Tibial nerve (tissue), 4 donors: ENCODE data around the gene CAB39. TPM values are rescaled to one million over a fixed set of nuclear protein-coding genes. Genes with fewer than 3 reads are reported as not detected.
A peak's percentile ranks its signal among the peaks of the same experiment; 100 is the strongest.

ENCODE experiments used
- DNase-seq, 2 donors: peaks; one replicate each; pipeline ENCODE4 v3.0.0-alpha.2; 2019; ENCODE audit warnings: low spot score in 2 of 2
- H3K27ac ChIP-seq, 4 donors: fragments of 200-600 bp; sonication (generic) in 3 of 4; one replicate each; pipeline ENCODE4 v1.5.1; 2017 to 2019; ENCODE audit warnings: mild to moderate bottlenecking in 1 of 4
- H3K27me3 ChIP-seq, 2 donors: fragments of 200-600 bp; sonication (generic) in 1 of 2; one replicate each; pipeline versions ENCODE4 v1.5.1 to v1.6.0; 2017 to 2019
- H3K36me3 ChIP-seq, 3 donors: fragments of 200-600 bp; sonication (generic); one replicate each; pipeline ENCODE4 v1.5.1; 2018 to 2019
- H3K4me1 ChIP-seq, 4 donors: fragments of 200-600 bp; sonication (generic) in 3 of 4; one replicate each; pipeline ENCODE4 v1.5.1; 2017 to 2019
- H3K4me3 ChIP-seq, 4 donors: fragments of 200-600 bp; sonication (generic) in 3 of 4; one replicate each; pipeline ENCODE4 v1.5.1; 2017 to 2019; ENCODE audit warnings: mild to moderate bottlenecking in 1 of 4, moderate library complexity in 1 of 4
- H3K9me3 ChIP-seq, 4 donors: fragments of 200-600 bp; sonication (generic) in 3 of 4; one replicate each; pipeline ENCODE4 v1.5.1; 2017 to 2019
- CTCF ChIP-seq, 5 experiments: fragments of 200-600 bp in 3 of 5; fragments of 450-650 bp in 2 of 5; sonication (generic) in 3 of 5; IDR thresholded peaks; one replicate each; pipeline ENCODE4 v1.5.1; 2016 to 2019; ENCODE audit warnings: antibody characterized with exemption in 5 of 5, mild to moderate bottlenecking in 3 of 5, moderate library complexity in 2 of 5
- EP300 ChIP-seq, 2 donors: sonication (generic); formaldehyde crosslinking; IDR thresholded peaks; one replicate each; pipeline ENCODE4 v1.6.1; 2017; ENCODE audit warnings: antibody characterized with exemption in 2 of 2, mild to moderate bottlenecking in 1 of 2
- POLR2A ChIP-seq, 2 donors: fragments of 450-650 bp; IDR thresholded peaks; one replicate each; pipeline ENCODE4 v1.6.1; 2017; ENCODE audit warnings: antibody characterized with exemption in 2 of 2, mild to moderate bottlenecking in 2 of 2, moderate library complexity in 2 of 2
- WGBS, 2 donors: methylation state at CpG; one replicate each; pipeline ENCODE4 v1.1.5; 2018; 5-methylcytosine and 5-hydroxymethylcytosine counted together
- total RNA-seq, 4 donors: library from RNA; depleted of rRNA; stranded (reverse); fragments of >200 nt; gene quantifications; one replicate each; pipeline ENCODE4 v1.1.0, GENCODE V29; 2016

Gene CAB39
- total RNA-seq, 4 donors from 2014 or later, result 60.0 to 82.2 (median 69.7) TPM

- Histone ChIP-seq H3K27ac (no peak overlapping the region), H3K4me3 (no peak overlapping the region), H3K9me3 (no peaks in the 10 kb centered on the region), H3K27me3 (no peaks in the 10 kb centered on the region), H3K4me1 (no peaks in the 10 kb centered on the region), H3K36me3 (peaks cover 0 to 76% (median 21%) of the 10 kb centered on the region in 3 donors)
- no peak for TF ChIP-seq CTCF (IDR thresholded peaks at IDR 0.05)
- TF ChIP-seq POLR2A (IDR thresholded peaks at IDR 0.05), result no peak
- TF ChIP-seq EP300 (IDR thresholded peaks at IDR 0.05), result no peak
- DNase-seq, result no peak
- WGBS, 2 donors, result 72 to 74% methylated on average over 3 of the region's 3 CpGs
These were observed 102.4 kb downstream of the CAB39 start for GRCh38 chr2:230815088-230815487.

DNA sequence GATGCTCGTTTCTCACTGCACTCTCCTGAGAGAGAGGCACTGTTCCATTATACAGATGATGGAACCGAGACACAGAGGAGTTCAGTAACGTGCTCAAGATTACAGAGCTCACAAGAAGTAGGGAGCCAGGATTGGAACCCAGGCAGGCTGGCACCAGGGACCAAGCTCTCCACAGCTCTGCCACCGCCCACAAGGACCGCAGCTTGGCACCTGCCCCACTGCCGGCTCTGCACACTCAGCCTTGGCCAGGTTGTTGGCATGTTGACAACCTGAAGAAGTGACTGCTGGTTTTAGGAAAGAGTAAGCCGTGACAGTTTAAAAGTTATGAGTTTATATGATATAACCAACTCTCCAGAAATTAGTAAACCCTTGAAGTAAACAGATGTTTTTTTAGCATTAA, 104.1 kb downstream of the CAB39 start:
- WGBS, 2 donors, result 79 to 85% methylated on average over 7 of the region's 7 CpGs
- no peaks in the 10 kb centered on the region for H3K9me3 ChIP-seq

DNA sequence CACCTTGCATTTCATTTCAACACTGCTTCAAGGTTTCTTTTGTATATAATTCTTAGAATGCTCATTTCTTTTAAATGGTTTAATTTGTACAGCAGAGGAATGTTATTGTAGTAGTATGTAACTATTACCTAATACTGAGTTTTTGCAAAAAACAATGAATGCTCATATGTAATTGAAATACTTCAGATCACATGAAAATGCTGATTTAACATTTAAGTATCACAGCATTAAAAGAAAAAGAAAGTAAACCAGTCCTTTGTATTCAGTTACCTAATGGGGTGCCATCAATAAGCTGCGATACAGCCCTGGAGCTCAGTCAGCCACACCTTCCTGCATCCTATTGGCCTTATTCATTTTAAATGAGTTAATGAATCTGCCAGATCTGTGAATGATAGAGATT, 106.8 kb downstream of the CAB39 start:
- H3K4me3 ChIP-seq, result no peak overlapping the region
- no peak overlapping the region for H3K27ac ChIP-seq
- DNase-seq, result no peak
- WGBS, 2 donors, result 85 to 98% methylated on average over 1 of the region's 1 CpG
- H3K4me1 ChIP-seq, result peaks cover 0 to 5% (median 0%) of the 10 kb centered on the region in 4 donors
- H3K9me3 ChIP-seq, result no peaks in the 10 kb centered on the region
- H3K36me3 ChIP-seq, result peaks cover 0 to 36% (median 14%) of the 10 kb centered on the region in 3 donors
- no peaks in the 10 kb centered on the region for H3K27me3 ChIP-seq
- TF ChIP-seq POLR2A (IDR thresholded peaks at IDR 0.05) (no peak), CTCF (IDR thresholded peaks at IDR 0.05) (no peak), EP300 (IDR thresholded peaks at IDR 0.05) (no peak)

More for the DNA sequence above, 104.1 kb downstream of the CAB39 start:
- Histone ChIP-seq H3K27me3 (no peaks in the 10 kb centered on the region), H3K4me3 (no peak overlapping the region), H3K4me1 (no peaks in the 10 kb centered on the region), H3K27ac (no peak overlapping the region), H3K36me3 (peaks cover 0 to 61% (median 14%) of the 10 kb centered on the region in 3 donors)
- TF ChIP-seq POLR2A (IDR thresholded peaks at IDR 0.05) (no peak), EP300 (IDR thresholded peaks at IDR 0.05) (no peak), CTCF (IDR thresholded peaks at IDR 0.05) (no peak)
- no peak for DNase-seq

GRCh38 chr2:230821261-230821990, 108.8 kb downstream of the CAB39 start:
- Histone ChIP-seq H3K9me3 (no peaks in the 10 kb centered on the region), H3K4me1 (peaks cover 0 to 6% (median 0%) of the 10 kb centered on the region in 4 donors), H3K27ac (peak overlapping the region in 1 of 4 donors; percentile 36), H3K36me3 (peaks cover 0 to 22% (median 14%) of the 10 kb centered on the region in 3 donors), H3K4me3 (no peak overlapping the region), H3K27me3 (no peaks in the 10 kb centered on the region)
- WGBS, 2 donors, result 55% methylated on average over 18 of the region's 18 CpGs
- no peak for TF ChIP-seq EP300 (IDR thresholded peaks at IDR 0.05)
- no peak for TF ChIP-seq CTCF (IDR thresholded peaks at IDR 0.05)
- TF ChIP-seq POLR2A (IDR thresholded peaks at IDR 0.05), result no peak
- no peak for DNase-seq

DNA sequence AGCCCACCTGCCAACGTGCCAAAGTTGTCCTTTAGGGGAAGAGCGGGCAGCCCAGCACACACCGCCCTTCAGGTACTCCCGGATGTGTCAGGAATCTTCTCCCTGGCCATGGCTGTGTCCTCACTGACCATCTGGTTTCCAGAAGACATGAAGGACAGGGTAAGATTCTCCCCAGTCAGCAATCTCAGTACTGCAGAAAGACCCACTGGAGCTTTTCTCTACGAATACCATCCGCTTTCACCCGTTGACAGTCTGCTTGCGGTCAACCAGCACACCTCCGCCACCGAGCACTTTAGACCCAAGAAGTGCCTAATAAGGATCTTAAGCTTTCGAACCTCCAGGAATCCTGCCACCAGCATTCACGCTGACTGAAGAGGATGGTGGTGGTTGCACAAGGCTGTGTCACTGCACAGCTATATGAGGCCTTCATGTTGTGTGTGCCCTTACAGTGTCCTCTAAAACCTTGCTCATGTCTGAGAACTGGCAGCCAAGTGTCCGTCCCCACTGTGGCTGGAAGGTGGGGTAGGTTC, 109.4 kb downstream of the CAB39 start:
- WGBS, 2 donors, result 88 to 90% methylated on average over 12 to 13 of the region's 13 CpGs
- H3K27ac ChIP-seq, result peak overlapping the region in 1 of 4 donors; percentile 36
- H3K36me3 ChIP-seq, result peaks cover 0 to 15% (median 14%) of the 10 kb centered on the region in 3 donors
- no peaks in the 10 kb centered on the region for H3K9me3 ChIP-seq
- TF ChIP-seq CTCF (IDR thresholded peaks at IDR 0.05) (no peak), EP300 (IDR thresholded peaks at IDR 0.05) (no peak), POLR2A (IDR thresholded peaks at IDR 0.05) (no peak)
- peaks cover 0 to 6% of the 10 kb centered on the region in 2 donors for H3K27me3 ChIP-seq
- H3K4me3 ChIP-seq, result no peak overlapping the region
- H3K4me1 ChIP-seq, result peaks cover 0 to 6% (median 0%) of the 10 kb centered on the region in 4 donors
- DNase-seq, result no peak
